Limb (tissue), 2 donors: ENCODE measurements around the gene TRAPPC10.
"Not testable (repeated sequence)": the region's sequence is repeated elsewhere in the genome, so short reads cannot be mapped to it uniquely, and the experiment has no call there.

Experiments
- DNase-seq, 2 donors: peaks; one replicate each; pipeline ENCODE4 v3.0.0-alpha.2; 2016; ENCODE audit errors: extremely low spot score in 2 of 2

The TRAPPC10 gene

DNA sequence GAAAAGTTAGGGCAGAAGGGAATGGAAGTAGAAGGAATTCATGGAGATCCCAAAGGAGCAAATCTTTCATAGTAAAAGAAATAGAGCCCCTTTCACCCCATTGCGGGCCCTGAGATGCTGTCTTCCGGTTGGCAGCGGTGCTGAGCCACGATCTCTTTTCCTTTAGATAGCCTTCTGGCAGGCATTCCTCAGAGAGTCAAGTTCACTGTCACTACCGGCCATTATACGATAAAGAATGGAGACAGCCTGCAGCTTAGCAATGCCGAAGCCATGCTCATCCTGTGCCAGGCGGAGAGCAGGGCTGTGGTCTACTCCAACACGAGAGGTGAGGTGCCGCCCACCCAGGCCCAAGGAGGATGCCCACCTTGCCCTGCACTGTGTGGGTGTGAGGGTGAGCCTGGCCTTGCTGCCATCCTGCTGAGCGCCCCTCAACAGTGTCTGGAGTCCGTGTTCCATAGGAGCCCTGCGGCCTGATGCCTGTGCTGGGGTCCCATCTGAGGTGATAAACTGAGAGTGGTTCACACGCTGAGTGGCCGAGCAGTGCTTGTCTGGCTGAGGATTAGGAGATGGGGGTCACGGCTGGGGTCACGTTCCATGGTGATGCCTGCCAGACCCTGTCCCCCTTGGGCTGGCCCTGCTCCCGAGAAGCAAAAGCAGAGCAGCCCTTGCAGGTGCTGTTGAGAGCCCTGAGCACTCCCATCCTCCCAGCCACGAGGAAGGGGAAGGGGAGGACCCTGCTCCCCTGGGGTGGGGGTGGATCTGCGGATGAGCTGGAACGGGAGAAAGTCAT is 74.7 kb downstream of the TRAPPC10 start:
- DNase-seq = no peak

DNA sequence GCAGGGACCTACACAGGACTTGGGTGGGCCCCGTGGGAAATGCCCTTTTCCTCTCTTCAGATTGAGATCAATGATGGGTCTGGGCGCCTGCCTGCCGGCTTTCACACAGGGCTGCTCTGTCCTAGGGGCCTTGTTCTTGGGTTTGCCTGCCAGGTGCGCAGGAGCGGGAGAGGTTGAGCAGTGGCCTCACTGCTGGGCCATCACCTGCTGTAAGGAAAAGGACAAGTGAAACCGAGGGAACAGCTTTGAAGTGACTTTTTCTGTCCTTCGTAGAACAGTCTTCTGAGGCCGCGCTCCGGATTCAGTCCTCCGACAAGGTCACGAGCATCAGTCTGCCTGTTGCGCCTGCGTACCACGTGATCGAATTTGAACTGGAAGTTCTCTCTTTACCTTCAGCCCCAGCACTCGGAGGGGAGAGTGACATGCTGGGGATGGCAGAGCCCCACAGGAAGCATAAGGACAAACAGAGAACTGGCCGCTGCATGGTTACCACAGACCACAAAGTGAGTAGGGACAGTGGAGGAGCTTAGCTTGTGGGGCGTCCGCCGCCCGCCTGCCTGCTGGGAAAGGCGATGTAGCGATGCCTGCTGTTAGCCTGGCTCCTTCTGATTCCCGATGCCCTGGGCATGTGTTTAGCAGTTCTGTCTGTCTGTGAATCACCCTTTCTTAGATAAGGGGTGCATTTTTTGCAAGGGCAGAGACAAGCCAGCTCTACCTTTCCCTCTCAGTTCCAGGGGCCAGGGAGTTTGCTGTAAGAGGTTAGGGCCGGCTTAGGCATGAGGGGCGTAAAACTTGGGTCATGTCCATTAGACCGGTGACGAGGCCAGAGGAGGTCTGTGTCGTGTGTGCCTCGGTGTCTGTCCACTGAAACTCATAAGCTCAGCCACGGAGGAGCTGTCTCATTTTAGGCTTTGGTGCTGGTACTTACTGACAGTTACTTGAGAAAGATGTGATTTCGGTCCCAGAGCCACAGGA is 75.6 kb downstream of the TRAPPC10 start:
- no peak for DNase-seq

DNA sequence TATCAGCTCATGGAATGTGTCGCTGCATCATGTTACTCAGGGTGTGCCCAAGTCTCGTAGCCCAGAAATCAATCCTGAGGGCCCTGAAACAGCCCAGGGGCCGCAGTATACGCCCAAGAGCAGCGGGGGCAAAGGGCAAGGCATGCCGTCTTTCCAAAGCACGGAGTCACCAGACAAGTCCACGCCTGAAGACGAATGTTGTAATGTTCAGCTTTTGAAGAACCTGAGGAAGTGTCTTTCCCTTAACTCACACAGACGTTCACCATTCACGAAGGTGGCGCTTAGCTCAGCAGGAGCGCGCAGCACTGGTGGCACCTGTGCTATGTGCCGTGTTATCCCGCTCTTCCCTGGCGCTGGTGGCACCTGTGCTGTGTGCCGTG is 76.3 kb downstream of the TRAPPC10 start:
- DNase-seq = no peak

DNA sequence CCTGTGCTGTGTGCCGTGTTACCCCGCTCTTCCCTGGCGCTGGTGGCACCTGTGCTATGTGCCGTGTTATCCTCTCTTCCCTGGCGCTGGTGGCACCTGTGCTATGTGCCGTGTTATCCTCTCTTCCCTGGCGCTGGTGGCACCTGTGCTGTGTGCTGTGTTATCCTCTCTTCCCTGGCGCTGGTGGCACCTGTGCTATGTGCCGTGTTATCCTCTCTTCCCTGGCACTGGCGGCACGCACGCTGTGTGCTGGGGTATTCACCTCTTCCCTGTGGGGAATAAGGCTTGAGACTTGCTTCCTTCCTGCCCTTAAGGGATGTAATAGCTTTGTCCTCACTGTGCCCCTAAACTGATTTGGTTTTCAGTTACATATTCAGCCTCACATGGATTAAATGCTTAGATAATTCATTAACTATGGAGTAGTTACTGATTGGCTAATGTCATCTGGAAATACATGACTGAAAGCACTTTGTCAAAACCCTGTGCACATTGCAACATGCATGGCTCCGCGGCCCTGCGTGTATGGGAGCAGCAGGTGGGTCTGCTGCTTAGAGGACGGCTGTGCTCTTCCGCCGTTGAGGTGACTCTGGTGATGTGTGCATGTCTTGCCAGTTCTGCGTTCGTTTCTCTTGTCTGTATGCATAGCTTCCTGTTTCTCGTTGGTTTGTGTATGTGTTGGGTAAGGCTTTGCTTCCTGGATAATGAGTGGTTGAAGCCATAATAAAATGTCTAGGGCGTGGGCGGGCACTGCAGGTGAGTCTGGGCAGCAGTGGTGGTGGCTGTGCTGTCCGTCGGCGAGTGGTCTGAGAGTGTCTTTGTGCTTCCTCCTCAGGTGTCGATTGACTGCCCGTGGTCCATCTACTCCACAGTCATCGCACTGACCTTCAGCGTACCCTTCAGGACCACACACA is 77.1 kb downstream of the TRAPPC10 start:
- DNase-seq = no peak

DNA sequence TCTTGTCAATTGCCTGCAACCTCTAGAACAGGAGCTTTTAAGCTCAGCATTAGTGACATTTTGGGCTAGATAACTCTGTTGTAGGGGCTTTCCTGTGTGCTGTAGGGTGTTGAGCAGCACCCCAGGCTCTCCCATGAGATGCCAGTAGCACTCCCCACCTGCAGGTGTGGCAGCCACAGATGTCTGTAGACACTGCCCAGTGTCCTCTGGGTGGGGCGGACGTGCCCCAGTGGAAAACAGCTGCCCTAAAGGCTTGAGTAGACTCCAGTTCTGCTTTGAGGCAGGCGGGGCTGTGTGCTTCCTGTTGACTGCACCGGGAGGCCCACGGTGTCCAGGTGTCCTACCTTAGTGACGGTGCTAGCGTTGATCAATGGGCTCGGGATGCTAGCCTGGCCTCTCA is 78.2 kb downstream of the TRAPPC10 start:
- DNase-seq = no peak

DNA sequence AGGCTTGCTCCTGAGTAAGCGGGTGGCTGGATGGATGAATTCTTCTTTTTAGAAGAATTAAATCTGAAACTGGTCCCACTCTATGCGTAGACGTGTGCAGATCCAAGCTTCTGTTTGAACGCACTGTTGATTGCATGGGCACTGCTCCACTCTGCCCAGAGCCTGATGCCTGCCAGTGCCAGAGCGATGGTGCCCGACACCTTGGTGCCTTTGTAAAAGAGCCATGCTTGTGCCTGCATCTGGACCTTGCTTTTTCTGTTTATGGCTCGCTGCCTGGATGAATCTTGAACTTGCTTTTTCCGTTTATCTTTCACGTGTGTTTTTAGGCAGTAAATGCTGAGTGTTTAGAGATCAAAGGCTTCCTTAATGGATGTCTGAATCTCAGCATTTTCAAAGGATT is 80.1 kb downstream of the TRAPPC10 start:
- DNase-seq = no peak

DNA sequence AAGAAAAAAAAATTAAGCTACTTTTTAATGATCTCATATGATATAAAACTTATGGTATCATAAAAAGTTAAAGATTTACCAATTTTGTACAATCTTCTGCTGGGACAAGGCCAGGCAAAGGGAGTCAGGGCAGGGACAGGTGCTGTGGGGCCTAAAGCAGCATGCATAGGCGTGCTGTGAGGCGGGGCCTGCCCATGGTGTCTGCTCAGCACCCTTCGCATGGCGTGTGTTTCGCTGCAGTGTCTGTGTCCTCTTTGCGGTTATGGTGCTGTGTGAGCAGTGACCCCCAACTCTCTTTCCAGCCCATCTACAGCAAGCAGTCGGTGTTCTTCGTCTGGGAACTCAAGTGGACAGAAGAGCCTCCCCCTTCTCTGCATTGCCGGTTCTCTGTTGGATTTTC is 81.7 kb downstream of the TRAPPC10 start:
- no peak for DNase-seq

DNA sequence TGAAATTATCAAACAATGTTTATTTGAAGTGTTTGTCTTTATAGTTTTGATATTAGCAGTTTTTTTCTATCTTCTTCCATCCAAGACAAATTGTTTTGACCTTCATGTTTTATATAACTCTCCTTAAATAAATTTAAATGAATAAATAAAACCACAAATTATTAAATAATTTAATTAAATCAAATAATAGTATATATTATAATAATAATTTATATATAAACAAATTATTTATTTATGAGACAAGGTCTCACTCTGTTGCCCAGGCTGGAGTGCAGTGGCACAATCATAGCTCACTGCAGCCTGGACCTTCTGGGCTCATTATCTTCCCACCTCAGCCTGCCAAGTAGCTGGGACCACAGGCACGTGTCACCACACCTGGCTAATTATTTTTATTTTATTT is 82.7 kb downstream of the TRAPPC10 start:
- no peak for DNase-seq

DNA sequence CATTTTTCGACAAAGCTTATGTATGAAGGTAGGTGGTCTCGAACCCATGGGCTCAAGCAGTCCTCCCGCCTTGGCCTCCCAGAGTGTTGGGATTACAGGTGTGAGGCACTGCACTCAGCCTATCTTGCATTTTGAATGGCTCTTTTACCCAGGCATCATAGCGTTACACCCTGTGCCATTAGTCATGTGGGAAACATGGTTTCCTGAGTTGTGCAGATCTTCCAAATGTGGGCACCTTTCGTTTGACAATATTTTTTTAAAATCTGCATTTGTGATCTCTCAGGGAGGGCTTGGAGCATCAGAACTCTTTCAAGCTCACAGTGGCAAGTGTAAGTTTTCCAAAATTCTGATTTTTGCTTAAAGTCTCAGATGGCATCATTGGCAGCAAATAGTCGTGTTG is 86.4 kb downstream of the TRAPPC10 start:
- DNase-seq = not testable (repeated sequence)

DNA sequence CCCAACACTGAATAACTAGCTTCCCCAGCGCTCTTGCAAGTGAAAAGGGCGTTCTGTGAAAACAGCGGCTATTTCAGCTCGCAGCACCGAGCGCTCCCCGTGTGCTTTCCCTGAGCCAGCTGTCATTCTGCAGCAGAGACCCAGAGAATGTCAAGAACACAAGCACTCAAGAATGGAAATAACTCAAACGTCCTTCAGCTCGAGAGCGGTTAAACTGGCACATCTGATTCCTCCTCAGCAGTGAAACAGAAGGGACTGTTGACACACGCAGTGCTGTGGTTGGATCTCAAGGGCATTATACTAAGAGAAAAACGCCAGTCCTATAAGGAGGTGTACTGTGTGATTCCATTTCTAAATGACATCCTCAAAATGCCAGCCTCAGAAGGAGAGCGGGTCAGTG is 86.9 kb downstream of the TRAPPC10 start:
- DNase-seq = not testable (repeated sequence)

DNA sequence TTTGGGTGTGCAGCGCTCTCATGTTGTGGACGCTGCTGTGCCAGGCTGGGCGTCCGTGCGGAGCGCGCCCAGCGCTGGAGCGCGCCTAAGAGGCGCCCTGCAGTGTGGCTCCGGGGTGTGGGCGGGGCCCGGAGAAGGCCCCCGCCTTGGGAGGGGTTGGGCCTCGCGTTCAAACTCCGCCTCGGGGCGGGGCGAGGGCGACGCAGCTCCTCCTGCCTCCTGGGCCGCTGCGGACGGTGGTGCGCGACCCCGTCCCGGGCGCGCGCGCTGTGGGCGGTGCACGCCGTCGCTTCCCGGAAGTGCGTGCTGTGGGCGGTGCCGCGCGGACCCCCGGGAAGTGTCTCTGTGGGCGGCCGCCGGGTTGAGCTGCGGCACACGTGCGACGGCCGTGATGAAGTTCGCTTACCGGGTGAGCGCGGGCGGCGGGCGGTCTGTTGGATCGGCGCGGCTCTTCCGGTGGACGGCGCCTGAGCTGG is 95.0 kb downstream of the TRAPPC10 start, which contains the start of gene PWP2:
TSS of gene PWP2 (plus strand) at position 374 of the 476 bp plus-strand sequence. CDS start at position 392, 18 bp downstream.
- not testable (repeated sequence) for DNase-seq

DNA sequence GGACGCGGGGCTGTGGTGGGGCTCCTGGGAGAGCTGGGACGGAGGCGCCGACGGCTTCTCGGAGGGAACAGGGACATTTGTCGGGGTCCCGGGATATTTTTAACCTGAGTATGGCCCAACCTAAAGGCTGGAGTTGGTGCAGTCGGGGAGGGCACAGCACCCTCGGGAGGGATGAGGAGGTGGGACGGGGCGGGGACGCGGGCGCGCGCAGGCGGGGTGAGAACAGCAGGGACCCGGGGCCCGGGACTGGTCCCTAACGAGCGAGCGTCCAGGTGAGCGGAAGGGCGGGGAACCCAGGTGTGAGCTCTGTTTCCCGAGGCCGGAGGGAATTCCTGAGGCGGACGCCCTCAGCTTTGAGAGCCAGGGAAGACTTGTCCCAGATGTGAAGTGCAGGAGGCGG is 95.5 kb downstream of the TRAPPC10 start:
- DNase-seq = not testable (repeated sequence)

DNA sequence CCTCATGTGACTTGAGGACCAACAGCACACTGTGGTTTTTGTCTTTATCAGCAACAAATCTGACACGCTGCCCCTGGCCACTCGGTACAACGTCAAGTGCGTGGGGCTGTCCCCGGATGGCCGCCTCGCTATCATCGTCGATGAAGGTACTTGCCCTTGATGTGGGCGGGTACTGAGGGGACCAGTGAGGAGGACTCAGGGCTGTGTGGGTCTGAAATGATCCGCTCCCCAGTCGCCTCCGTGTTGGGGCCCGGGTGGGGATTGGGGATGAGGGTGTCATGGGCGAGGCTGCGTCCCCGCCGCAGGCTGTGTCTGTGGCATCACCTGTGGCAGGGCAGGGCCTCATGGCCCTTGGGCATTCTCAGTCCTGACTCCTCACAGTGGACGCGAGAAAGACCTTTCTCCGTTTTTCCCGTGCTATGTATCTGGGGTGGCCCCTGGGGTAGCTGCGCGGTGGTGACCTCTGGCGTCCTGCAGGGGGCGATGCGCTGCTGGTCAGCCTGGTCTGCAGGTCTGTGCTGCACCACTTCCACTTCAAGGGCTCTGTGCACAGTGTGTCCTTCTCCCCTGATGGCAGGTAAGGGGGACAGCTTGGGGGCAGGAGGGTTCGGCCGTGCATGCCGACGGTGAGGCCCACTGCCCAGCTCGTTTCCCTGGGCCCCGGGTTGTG is 101.7 kb downstream of the TRAPPC10 start:
- not testable (repeated sequence) for DNase-seq

DNA sequence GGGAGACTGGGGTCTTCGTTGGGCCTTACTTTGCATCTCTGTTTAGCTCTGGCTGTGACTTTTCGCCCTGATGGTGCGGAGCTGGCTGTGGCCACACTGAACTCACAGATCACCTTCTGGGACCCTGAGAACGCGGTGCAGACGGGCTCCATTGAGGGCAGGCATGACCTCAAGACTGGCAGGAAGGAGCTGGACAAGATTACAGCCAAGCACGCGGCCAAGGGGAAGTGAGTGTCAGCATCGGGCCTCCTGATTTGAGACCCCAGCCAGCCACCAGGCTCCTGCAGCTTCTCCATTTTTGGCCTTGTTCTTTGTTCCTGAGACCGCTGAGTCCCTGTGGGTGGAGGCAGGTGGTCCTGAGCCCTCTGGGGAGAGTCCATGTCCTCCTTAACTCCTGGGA is 110.0 kb downstream of the TRAPPC10 start:
- DNase-seq = not testable (repeated sequence)

DNA sequence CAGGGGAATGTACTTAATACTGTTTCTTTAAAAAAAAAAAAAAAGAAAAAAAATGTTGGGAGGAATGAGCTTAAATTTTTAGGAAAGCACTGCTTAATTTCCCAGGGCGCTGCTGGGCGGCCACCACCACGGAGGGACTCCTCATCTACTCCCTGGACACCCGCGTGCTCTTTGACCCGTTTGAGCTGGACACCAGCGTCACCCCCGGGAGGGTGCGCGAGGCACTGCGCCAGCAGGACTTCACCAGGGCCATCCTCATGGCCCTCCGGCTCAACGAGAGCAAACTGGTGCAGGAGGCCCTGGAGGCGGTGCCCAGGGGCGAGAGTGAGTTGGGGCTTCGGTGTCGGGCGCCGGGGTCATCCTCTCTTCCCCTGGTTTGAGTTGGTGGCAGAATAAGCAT is 115.7 kb downstream of the TRAPPC10 start:
- DNase-seq = not testable (repeated sequence)

DNA sequence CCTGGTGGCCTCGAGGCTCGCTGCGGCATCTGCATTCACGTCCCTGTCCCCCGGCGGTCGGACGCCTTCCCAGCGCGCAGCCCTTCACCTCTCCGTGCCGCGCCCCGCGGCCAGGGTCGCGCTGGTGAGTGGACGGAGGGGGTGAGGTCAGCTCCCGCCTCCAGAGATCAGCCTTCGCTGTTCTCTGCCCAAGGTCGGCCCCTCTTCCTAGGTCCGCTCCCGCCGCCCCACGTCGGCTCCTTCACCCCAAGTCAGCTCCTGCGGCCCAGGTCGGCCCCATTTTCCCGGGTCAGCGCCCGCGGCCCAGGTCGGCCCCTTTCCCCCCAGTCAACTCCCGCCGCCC is 121.6 kb downstream of the TRAPPC10 start:
- not testable (repeated sequence) for DNase-seq

DNA sequence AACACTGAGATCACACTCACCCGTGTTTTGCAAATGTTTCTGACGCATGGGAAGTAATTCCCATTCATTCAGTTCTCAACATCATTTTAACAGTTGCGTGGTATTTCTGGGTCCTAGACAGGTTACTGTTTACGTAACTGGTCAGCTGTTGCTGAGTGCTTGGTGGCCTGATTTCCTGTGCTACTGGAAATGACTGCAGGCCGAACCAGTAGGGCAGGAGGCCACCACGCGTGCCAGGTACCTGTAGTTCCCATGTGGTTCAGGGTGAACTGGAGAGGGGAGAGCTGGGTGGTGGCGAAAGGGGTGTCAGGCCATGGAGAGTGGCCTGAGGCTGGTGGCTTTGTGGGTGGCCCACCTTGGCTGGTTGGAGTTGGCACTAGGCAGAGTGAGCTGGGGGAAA is 122.6 kb downstream of the TRAPPC10 start:
- DNase-seq = not testable (repeated sequence)

DNA sequence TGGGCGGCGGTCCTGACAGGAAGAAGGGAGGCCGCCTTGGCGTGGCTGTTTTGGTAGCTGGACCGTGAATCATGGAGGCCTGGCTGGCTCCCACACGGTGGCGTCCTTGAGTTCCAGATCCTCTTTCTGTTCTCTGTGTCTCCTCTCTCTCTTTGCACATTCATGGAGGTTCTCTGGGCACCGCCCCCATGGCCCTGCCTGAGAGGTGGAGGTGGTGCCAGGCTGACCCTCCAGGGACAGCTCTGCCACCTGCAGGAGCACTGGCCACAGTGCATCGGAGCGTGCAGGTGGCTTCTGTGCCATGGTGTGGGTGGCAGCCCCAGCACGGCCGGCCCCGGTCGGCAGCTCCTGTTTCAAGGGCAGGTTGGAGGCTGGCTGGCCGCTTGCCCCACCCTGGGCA is 125.9 kb downstream of the TRAPPC10 start:
- DNase-seq = not testable (repeated sequence)

DNA sequence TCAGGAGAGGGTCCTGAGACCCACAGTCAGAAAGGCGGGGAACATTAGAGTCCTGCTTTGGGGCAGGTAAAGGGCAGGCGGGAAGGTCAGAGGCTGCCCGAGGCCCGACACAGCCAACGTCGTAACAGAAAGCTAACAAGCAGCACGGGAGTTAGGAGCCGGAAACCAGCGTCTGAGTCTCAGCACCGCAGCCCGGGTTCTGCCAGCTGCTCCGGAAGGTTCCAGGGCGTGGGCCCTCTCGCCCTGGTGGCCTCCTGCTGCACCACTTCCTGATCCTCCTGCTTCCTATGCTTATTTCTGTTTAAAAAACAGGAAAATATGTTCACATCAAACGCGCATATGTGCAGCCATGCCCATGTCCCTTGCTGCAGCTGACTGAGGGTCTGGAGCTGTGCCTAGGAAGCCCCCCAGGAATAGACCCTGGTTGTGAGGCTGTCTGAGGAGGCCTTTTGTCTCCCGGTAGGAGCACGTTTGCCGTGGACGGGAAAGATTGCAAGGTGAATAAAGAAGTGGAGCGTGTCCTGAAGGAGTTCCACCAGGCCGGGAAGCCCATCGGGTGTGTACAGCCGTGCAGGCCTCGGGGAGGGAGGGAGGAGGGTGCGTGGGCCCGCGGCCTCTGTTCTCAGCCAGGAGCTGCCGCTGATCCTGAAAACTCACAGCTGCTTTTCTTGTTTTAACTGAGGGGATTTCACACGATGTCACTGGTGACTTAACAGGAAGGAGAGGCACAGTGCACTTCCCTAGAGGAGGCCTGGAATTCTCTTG is 127.9 kb downstream of the TRAPPC10 start:
- DNase-seq = not testable (repeated sequence)

DNA sequence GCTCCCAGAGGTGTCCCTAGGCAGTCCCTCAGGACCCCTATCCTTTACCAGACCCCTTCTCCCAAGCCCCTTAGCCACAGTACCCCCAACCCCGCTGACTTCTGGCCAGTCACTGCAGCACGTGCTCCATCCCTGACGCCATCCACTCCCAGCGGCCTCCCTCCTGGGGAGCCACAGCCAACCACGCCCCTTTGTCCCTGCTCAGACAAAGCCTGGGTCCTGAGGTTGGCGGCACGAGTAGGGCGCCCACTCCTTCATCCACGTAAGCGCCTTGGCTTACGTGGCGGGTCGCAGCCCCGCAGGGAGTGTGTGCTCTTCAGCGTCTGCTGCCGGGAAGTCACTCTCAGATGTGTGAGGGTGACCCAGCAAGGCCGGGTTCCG is 128.4 kb downstream of the TRAPPC10 start:
- DNase-seq = not testable (repeated sequence)
